ENCODE measurements around the gene MAPKAPK3.

The MAPKAPK3 gene

GRCh38 chr3:50627407-50628051 lies 10.6 kb downstream of the MAPKAPK3 start:
- peak; percentile 91 for DNase-seq

- DNase-seq: no peak
Observed at GRCh38 chr3:50628601-50629000, 11.7 kb downstream of the MAPKAPK3 start.

GRCh38 chr3:50630394-50630793 lies 13.4 kb downstream of the MAPKAPK3 start:
- no peak for DNase-seq

DNA sequence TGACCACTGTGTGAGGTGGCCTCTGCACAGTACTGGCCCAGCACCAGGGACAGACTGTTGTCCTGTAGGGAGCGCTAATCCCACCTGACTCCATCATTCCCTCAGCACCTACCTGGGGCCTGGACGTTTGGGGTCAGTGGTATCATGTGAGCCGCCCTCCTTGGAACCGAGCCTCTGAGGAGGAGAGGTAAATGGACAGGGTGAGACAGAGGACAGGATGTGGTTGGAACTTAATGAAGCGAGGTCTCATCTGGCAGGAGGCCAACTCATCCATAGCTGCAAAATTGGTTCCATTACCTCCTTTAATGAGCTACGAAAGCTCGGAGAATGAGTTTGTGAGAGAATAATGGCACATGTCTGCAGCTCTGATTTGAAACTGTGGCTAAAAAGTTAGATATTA lies 13.9 kb downstream of the MAPKAPK3 start:
- no peak for DNase-seq

DNA sequence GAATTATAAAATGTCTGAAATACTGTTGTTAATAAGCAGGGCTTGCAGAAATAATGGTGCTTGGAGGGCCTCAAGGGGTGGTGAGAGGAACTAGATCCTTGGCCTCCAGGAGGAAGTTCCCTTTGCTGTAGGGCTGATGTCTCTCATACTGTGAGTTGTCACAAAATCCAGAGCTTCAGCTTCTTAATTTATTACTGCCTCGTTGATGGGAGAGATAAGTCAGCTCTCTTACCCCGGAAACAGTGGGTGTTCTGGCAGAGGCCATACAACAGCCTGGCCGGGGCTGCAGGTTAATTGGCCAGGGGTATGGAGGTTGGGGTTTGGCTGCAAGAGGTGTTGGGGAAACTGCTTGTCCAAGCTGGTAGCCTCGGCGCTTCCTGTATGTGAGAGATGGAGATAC lies 15.5 kb downstream of the MAPKAPK3 start:
- DNase-seq: no peak

GRCh38 chr3:50633230-50633790 lies 16.4 kb downstream of the MAPKAPK3 start:
- no peak for DNase-seq

GRCh38 chr3:50635066-50635465 lies 18.1 kb downstream of the MAPKAPK3 start:
- no peak for DNase-seq

DNA sequence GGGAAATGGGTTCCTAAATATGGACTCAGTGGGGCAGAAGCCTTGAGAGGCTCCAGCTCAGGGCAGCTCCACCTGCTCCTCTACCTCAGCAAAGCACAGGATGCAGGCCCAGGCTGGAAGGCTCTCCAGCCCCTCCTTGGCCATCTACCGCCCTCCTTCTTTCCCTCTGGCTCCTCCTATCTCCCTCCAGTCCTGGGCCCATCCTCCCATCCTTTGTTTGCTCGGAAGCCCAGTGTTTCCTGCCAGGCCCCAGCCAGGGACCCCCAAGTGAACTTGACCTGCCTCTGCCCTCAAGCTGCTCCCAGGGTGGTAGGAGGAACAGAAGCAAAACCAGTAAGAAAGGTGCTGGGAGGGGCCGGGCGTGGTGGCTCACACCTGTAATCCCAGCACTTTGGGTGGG lies 20.1 kb downstream of the MAPKAPK3 start:
- no peak for DNase-seq

DNA sequence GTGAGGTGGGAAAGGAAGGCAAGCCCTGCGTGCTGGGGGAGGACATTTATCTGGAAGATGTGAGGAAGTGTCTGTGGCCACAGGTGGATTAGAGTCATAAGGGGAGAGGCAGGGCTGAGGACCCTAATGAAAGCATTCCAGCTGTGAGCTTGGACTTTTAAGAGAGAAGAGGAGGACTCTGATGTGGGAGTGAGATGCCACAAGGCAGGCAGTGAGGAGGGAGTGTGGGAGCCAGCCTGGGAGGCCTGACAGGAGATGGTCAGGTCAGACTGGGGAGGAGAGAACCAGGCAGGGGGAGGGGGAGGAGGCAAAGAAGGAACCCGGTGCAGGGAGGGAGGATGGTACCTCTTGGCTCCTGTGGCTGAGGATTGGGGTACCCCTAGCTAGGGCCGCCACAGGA lies 21.0 kb downstream of the MAPKAPK3 start:
- no peak for DNase-seq

DNA sequence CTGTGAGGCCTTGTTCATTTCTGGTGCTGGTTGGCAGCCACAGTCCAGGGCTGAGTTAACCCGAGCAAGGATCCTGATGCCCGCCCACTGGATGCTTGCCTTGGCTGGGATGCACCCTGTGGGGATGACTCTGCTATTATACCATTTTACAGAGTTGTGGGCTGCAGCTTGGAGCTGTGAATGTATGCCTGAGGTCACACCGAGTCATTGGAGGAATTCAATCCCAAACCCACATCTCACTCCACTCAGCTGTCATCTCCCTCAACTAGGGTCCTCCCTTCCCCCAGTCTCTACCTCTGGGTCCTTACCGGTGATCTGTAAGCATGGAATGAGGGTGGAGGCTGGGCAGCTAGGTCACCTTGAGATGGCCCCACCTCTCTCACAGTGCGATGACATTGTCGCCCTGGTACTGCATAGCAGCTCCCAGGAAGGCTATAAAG lies 22.1 kb downstream of the MAPKAPK3 start:
- peak; percentile 74 for DNase-seq

DNA sequence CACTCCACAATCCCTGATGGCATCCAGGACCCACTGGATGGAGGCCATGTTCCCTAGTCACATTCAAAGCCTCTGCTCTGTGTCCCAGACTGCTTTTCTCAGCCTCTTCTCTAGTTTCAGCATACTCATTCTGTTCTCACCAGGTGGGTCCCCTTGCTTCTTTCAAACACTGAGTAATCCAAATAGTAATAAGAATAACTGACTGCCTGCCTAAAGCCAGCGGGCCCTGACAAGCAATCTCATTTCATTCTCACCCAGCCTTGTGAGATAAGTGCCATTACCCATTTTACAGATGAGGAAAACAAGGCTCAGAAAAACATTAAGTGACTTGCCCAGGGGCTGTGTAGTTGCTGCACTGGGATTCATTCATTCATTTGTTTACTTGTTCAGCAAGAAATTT lies 25.4 kb downstream of the MAPKAPK3 start:
- DNase-seq: no peak

DNA sequence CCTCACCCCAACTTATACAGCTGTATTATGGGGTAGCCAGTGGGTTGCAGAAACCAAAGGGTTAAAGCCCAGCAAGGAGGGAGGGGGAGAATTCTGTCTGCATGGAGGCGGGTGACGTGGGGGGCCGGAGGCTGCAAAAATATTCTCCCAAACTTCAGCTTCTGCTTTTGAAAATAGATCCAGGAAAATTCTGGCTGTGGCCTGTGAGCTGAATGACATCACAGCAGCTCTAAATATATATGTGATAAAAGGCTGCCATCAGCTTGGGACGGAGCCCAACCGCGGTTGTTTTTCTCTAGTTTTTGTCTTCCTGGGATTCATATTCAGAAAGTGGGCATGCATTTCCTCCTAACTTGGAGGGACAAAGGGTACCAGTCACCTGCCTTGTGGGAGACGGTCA lies 27.6 kb downstream of the MAPKAPK3 start:
- DNase-seq: no peak

DNA sequence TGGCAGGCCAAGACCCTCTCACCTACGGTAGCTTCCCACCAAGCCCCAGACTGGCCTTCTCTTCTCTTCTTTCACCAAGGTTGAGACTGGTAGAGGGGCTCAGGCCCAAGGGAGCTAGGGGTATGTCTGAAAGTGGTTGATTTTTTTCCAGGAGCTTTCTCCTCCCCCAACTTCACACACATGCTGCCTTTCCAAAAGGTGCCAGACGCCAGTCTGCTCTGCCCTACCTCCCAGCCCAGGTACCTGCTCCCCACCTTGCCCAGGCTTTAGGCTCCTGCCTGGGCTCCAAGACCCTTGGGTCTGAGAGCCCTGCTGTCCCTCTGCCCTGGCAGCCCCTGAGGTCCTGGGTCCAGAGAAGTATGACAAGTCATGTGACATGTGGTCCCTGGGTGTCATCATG lies 28.4 kb downstream of the MAPKAPK3 start:
- no peak for DNase-seq

DNA sequence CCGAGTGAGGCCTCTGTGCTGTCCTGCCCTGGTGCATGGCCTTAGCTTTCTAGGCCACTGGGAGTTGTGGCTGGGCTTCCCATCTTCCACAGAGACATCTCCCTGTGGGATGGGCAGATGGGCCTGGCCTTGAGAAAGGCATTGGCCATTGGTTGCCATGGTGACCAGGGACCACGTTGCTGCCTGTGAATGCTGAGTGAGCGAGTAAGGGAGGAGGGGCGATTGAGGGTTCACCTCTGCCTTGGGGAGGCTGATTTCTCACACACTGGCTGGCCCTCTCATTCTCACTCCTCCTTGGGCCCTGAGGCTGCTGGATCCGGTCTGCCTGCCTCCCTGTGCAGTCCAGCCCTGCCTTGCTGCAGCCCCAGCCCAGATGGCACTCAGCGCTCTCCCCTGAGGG lies 31.4 kb downstream of the MAPKAPK3 start:
- no peak for DNase-seq

DNA sequence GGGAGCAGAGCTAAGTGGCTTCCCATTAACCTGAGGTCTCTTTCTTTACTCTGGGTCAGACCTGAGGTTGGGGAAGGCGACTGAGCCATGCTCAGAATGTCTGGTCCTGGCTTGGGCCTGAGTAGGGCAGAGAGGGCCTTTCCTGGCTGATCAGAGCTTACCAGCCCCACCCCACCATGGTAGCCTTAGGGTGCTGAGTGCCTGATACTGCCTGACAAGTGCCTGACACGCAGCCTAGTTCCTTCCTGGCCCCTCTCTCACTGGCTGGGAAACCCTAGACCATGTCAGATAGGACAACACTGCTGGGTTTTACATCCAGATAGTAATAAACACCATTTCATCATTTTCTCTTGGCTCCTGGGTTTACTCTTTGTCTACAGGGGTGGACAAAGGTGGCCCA lies 32.0 kb downstream of the MAPKAPK3 start:
- DNase-seq: no peak

- DNase-seq: no peak
Observed at GRCh38 chr3:50649451-50649931, 32.5 kb downstream of the MAPKAPK3 start.

DNA sequence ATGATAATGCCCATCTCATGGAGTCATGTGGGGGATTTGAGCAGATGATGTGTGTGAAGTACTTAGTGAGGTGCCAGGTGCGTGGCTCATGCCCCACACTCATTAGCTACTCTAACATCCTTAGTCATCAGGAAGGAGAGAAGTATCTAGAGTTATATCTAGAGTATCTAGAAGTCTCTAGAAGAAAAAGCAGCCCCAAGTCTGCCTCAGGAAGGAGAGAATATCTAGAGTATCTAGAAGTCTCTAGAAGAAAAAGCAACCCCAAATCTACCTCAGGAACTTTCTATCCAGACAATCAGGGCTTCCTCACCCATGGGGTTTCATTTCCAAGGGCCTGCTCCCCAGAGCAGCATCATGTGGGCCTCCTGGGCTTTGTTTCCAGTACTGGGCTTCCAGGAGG lies 33.1 kb downstream of the MAPKAPK3 start:
- no peak for DNase-seq

- DNase-seq: no peak
Observed at GRCh38 chr3:50651445-50651844, 34.5 kb downstream of the MAPKAPK3 start.

- DNase-seq: no peak
Observed at GRCh38 chr3:50651920-50652529, 35.1 kb downstream of the MAPKAPK3 start.

DNA sequence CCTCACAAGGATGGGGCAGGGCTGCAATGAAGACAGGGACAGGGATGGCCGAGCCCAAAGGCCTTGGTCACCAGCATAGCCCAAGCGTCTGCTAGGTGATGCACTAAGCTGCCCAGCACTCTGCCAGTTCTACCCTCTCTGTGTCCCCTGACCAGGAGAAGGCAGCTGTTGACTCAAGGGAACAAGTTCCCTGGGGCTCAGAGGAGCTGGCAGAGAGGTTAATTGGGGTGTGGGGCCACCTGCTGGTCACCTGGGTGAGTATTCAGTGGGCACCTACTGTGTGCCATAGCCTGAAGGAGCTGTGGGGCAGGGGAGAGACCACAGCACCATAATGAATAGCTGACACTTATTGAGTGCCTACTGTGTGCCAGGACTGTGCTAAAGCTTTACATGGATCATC lies 35.8 kb downstream of the MAPKAPK3 start:
- DNase-seq: peak; percentile 17

GRCh38 chr3:50653937-50654595 lies 37.1 kb downstream of the MAPKAPK3 start:
- no peak for DNase-seq

- DNase-seq: peak; percentile 5
Observed at GRCh38 chr3:50655009-50655830, 38.3 kb downstream of the MAPKAPK3 start.

All from fibroblast of skin of back (primary cell).